Right lobe of liver (tissue), 6 donors: ENCODE measurements around the gene SH3RF2. TPM values are rescaled to one million over a fixed set of nuclear protein-coding genes. Genes with fewer than 3 reads are reported as not detected.
"Not testable (repeated sequence)": the region's sequence is repeated elsewhere in the genome, so short reads cannot be mapped to it uniquely, and the experiment has no call there.

Experiments used
- ATAC-seq, 4 donors: fragments of 200-7000 bp; cut with Tn5 transposase; one replicate each; pipeline ENCODE4 v1.9.1; 2020; ENCODE audit warnings: mild to moderate bottlenecking in 4 of 4, moderate library complexity in 4 of 4
- DNase-seq, 3 donors: peaks; one replicate each; pipeline ENCODE4 v3.0.0-alpha.2; 2020
- H3K27ac ChIP-seq, 3 donors: fragments of 200-600 bp; one replicate each; pipeline ENCODE4 v1.8.0; 2022
- H3K27me3 ChIP-seq, 2 donors: fragments of 200-600 bp; one replicate each; pipeline ENCODE4 v1.8.0; 2022
- H3K36me3 ChIP-seq, 4 donors: fragments of 200-600 bp; sonication (generic) in 1 of 4; one replicate each; pipeline versions ENCODE4 v1.5.1 to v1.8.0; 2017 to 2022; ENCODE audit warnings: control low read depth in 1 of 4
- H3K4me1 ChIP-seq, 4 donors: fragments of 200-600 bp; sonication (generic) in 1 of 4; one replicate each; pipeline versions ENCODE4 v1.5.1 to v1.8.0; 2017 to 2022; ENCODE audit warnings: control low read depth in 1 of 4
- H3K4me3 ChIP-seq, 3 donors: fragments of 200-600 bp; one replicate each; pipeline ENCODE4 v1.8.0; 2022
- H3K9me3 ChIP-seq, 4 donors: fragments of 200-600 bp; sonication (generic) in 1 of 4; one replicate each; pipeline versions ENCODE4 v1.5.1 to v1.8.0; 2017 to 2022; ENCODE audit warnings: control low read depth in 1 of 4
- CTCF ChIP-seq, 4 donors: fragments of 200-600 bp in 3 of 4; fragments of 450-650 bp in 1 of 4; IDR thresholded peaks; one replicate each; pipeline versions ENCODE4 v1.5.1 to v1.8.0; 2016 to 2022; ENCODE audit warnings: antibody characterized with exemption in 4 of 4, mild to moderate bottlenecking in 2 of 4
- POLR2A ChIP-seq: fragments of 450-650 bp; IDR thresholded peaks from one replicate; pipeline ENCODE4 v1.6.1; 2017; ENCODE audit warnings: antibody characterized with exemption, mild to moderate bottlenecking
- WGBS: methylation state at CpG from one replicate; pipeline ENCODE4 v1.1.6; 2018; ENCODE audit warnings: low coverage, low lambda C conversion rate; ENCODE audit not compliant: insufficient coverage; ENCODE audit errors: missing lambda C conversion rate; 5-methylcytosine and 5-hydroxymethylcytosine counted together
- intact Hi-C, 2 donors: fragments of 100-400 bp; cut with DNase I; formaldehyde crosslinking; loops; one replicate each; pipeline versions ENCODE4 v1.11.2 to v1.14.1; 2022
- long read RNA-seq: library from polyadenylated mRNA; unstranded; transcript quantifications from one replicate; pipeline ENCODE4 v2.0.0, GENCODE V29; 2019
- total RNA-seq, 6 experiments: library from RNA; depleted of rRNA in 2 of 6; stranded (reverse); fragments of >200 nt in 2 of 6; fragmentation: NEBNext Ultra II Directional in 3 of 6; extraction: Animal tissue kit (Norgen Biotek cat#: 25700) in 3 of 6; gene quantifications; one replicate each; pipeline versions ENCODE4 v1.1.0 to v1.2.4, GENCODE V29; 2016 to 2023
- donor health status: DM: no; HTN: yes; CAD: no.
- donor health status: DM: no; HTN: no; CAD: no.
- donor health status: DM: no; HTN: no; CAD: no.
- donor health status: DM: no; HTN: yes; CAD: no.
- donor health status: DM: no; HTN: yes; CAD: no.

Gene SH3RF2
- 10 to 100 TPM in 2 of 6 experiments, 1 to 10 TPM in 4; 2.7 to 20.6 (median 5.8) TPM for total RNA-seq
- long read RNA-seq, partial matches to known transcripts = 2 of 2 reads
- long read RNA-seq, other reads (novel, unspliced or antisense) = 0 of 2 reads

- 5% methylated on average over 9 of the region's 28 CpGs for WGBS
- peak within 1 kb of the TSS; percentile 37 to 77 (median 44) for H3K27ac ChIP-seq
- TF ChIP-seq POLR2A (no peak), CTCF (IDR thresholded peaks at IDR 0.05) (no peak)
Observed at GRCh38 chr5:145936401-145937131, at the start of gene SH3RF2. Gene SH3RF2 (plus strand): TSS chr5:145936578. CDS start chr5:145937929, 1,351 bp downstream.

GRCh38 chr5:145887217-145887616 lies 49.2 kb upstream of the SH3RF2 start:
- Histone ChIP-seq H3K27me3 (no peaks in the 10 kb centered on the region), H3K36me3 (no peaks in the 10 kb centered on the region), H3K4me1 (no peaks in the 10 kb centered on the region), H3K4me3 (no peak overlapping the region), H3K27ac (no peak overlapping the region), H3K9me3 (no peaks in the 10 kb centered on the region)
- DNase-seq = no peak
- TF ChIP-seq CTCF (IDR thresholded peaks at IDR 0.05) (no peak), POLR2A (no peak)
- no peak for ATAC-seq
- intact Hi-C loops = no loop called here
- WGBS = 68% methylated on average over 3 of the region's 3 CpGs

More at GRCh38 chr5:145936401-145937131, at the start of gene SH3RF2:
- intact Hi-C loops = no loop called here
- peak within 1 kb of the TSS; percentile 46 to 73 (median 58) for H3K4me3 ChIP-seq
- DNase-seq (peak; percentile 54 to 82 (median 70)), ATAC-seq (peak; percentile 81 to 86 (median 83))
- H3K4me1 ChIP-seq = peaks cover 0 to 30% (median 4%) of the 10 kb centered on the region in 4 donors
- H3K36me3 ChIP-seq = no peaks in the 10 kb centered on the region
- H3K27me3 ChIP-seq = no peaks in the 10 kb centered on the region
- no peaks in the 10 kb centered on the region for H3K9me3 ChIP-seq

GRCh38 chr5:145887976-145888574 lies 48.3 kb upstream of the SH3RF2 start:
- no peaks in the 10 kb centered on the region for H3K4me1 ChIP-seq
- no peaks in the 10 kb centered on the region for H3K36me3 ChIP-seq
- no peak overlapping the region for H3K4me3 ChIP-seq
- DNase-seq (peak in 2 of 3 donors; percentile 29 to 56), ATAC-seq (peak; percentile 91 to 99 (median 96))
- 72% methylated on average over 5 of the region's 5 CpGs for WGBS
- no peaks in the 10 kb centered on the region for H3K9me3 ChIP-seq
- H3K27me3 ChIP-seq = no peaks in the 10 kb centered on the region
- TF ChIP-seq CTCF (IDR thresholded peaks at IDR 0.05) (peak; percentile 77 to 78 (median 77)), POLR2A (no peak)
- intact Hi-C loops = no loop called here
- H3K27ac ChIP-seq = no peak overlapping the region

- Histone ChIP-seq H3K27me3 (no peaks in the 10 kb centered on the region), H3K27ac (no peak overlapping the region), H3K4me1 (no peaks in the 10 kb centered on the region), H3K4me3 (no peak overlapping the region), H3K36me3 (no peaks in the 10 kb centered on the region), H3K9me3 (no peaks in the 10 kb centered on the region)
- TF ChIP-seq POLR2A = no peak
- 77% methylated on average over 2 of the region's 2 CpGs for WGBS
- ATAC-seq (no peak), DNase-seq (no peak)
- intact Hi-C loops = no loop called here
Observed at GRCh38 chr5:145889611-145890010, 46.8 kb upstream of the SH3RF2 start.

- WGBS = 63% methylated on average over 2 of the region's 10 CpGs
- H3K4me1 ChIP-seq, H3K36me3 ChIP-seq, H3K27ac ChIP-seq, H3K9me3 ChIP-seq, DNase-seq, intact Hi-C loops, ATAC-seq, H3K4me3 ChIP-seq, H3K27me3 ChIP-seq: not testable (repeated sequence)
Observed at GRCh38 chr5:145891378-145891777, 45.0 kb upstream of the SH3RF2 start.
